RWPE2 (cell line): ENCODE measurements around the gene TSPAN17.

Experiments
- ATAC-seq: fragments of 200-7000 bp; cut with Tn5 transposase; 3 replicates; pipeline ENCODE4 v1.9.1; 2021; ENCODE audit warnings: low read depth
- DNase-seq: peaks from one replicate; pipeline ENCODE4 v3.0.0-alpha.2; 2020; ENCODE audit warnings: low spot score
- H3K27ac ChIP-seq: fragments of 450-650 bp; 2 replicates; pipeline ENCODE4 v1.5.1; 2017; ENCODE audit warnings: mild to moderate bottlenecking; ENCODE audit not compliant: poor library complexity, severe bottlenecking
- H3K27me3 ChIP-seq: fragments of 250-450 bp; sonication (Bioruptor Pico); 2 replicates; pipeline ENCODE4 v1.5.1; 2021; ENCODE audit warnings: mild to moderate bottlenecking, moderate library complexity; ENCODE audit not compliant: insufficient read depth, poor library complexity, severe bottlenecking
- H3K36me3 ChIP-seq: fragments of 250-450 bp; sonication (Bioruptor Pico); 2 replicates; pipeline ENCODE4 v1.5.1; 2020; ENCODE audit warnings: low read depth, mild to moderate bottlenecking, moderate library complexity
- H3K4me1 ChIP-seq: fragments of 250-450 bp; sonication (Bioruptor Pico); 2 replicates; pipeline ENCODE4 v1.5.1; 2021; ENCODE audit warnings: mild to moderate bottlenecking, moderate library complexity; ENCODE audit not compliant: insufficient read depth, poor library complexity, severe bottlenecking
- H3K4me3 ChIP-seq: fragments of 250-450 bp; sonication (Bioruptor Pico); 2 replicates; pipeline ENCODE4 v1.5.1; 2021; ENCODE audit warnings: mild to moderate bottlenecking, moderate library complexity; ENCODE audit not compliant: severe bottlenecking
- H3K9me3 ChIP-seq: fragments of 250-450 bp; sonication (Bioruptor Pico); 2 replicates; pipeline ENCODE4 v1.5.1; 2021; ENCODE audit warnings: mild to moderate bottlenecking, moderate library complexity; ENCODE audit not compliant: severe bottlenecking
- CTCF ChIP-seq: fragments of 450-650 bp; IDR thresholded peaks from one replicate; pipeline ENCODE4 v1.5.1; 2017; ENCODE audit warnings: mild to moderate bottlenecking, moderate library complexity; ENCODE audit not compliant: poor library complexity, severe bottlenecking

The TSPAN17 gene

DNA sequence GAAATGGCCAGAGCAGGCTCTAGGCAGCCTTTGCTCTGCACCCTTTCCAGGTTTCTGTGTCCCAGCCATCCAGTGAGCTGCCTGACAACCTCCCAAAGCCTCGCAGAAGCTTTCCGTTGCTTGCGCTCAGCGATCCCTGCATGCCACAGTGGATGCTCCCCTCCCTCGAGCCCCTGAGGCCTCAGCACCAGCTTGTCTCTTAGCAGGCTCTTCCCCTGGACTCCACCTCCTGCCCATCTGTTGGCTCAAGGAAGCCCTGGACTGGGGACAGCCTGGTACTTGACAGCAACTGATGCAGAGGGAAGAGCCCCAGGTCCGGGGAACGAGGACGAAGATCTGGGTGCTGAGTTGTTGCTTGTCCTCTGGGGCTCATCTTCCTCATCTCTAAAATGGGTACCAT, 23.2 kb downstream of the TSPAN17 start:
- Histone ChIP-seq H3K4me3 (no peak overlapping the region), H3K36me3 (no peaks in the 10 kb centered on the region), H3K27ac (no peak overlapping the region), H3K27me3 (peaks cover 15% of the 10 kb centered on the region), H3K4me1 (no peaks in the 10 kb centered on the region), H3K9me3 (no peaks in the 10 kb centered on the region)
- no peak for TF ChIP-seq CTCF
- DNase-seq (no peak), ATAC-seq (no peak)

DNA sequence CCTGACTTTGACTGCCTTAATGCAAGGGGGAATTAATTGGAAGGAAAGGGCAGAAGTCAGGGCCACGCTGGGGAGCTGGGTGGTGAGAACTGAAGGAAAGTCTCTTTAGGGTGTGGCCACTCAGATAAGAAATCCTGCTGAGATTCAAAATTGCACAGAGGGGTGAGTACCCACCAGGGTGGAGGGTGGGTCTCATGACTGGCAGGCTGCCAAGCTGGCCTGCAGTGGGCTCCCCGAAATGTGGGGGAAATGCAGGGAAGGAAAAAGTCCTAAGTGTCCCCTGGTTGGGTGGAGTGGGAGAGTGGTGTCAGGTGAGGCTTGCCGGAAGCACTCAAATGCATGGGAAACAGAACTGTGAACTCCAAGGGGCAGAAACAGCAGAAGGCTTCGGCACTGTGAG, 24.1 kb downstream of the TSPAN17 start:
- H3K27me3 ChIP-seq = peaks cover 15% of the 10 kb centered on the region
- ATAC-seq (no peak), DNase-seq (no peak)
- no peaks in the 10 kb centered on the region for H3K4me1 ChIP-seq
- no peak for TF ChIP-seq CTCF
- no peaks in the 10 kb centered on the region for H3K36me3 ChIP-seq
- H3K9me3 ChIP-seq = no peaks in the 10 kb centered on the region
- H3K4me3 ChIP-seq = no peak overlapping the region
- no peak overlapping the region for H3K27ac ChIP-seq

DNA sequence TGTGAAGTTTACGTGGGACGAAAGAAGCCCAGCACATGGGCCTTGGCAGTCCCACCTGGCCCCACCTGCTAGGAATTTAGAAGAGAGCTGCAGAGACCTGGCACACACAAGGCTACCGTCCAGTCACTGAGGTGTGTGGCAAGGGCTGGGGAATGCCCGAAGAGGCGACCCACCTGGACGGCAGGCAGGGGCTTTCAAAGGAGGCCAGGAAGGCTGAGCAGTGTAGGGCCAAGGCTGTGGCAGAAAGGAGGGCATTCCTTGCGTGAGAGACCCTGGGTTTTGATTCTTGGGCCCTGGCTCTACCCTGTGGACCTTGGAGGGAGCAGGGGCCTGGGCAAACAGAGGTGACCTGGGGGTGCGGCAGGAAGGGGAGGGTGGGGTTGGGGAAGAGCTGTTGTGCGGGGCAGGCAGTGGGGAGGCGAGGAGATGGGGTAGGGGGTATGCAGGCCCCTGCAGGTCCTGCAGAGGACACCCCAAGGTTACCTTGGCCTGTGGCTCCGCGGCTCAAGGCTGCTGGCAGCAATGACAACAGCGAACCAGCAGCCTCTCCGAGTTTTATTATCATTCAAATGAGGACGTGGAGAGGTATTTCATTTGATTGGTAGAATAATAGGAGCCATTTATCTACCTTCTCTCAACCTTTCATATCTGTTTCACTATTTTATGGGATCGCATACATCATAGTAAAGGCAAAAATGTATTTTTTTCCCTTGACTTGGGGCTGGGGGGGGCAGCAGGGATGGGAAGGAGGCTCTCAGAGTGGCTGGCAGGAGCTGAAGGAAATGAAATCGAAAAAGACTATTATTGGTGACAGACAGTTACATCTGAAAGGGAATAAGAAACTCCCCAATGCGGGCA, 24.8 kb downstream of the TSPAN17 start:
- Histone ChIP-seq H3K9me3 (no peaks in the 10 kb centered on the region), H3K4me1 (no peaks in the 10 kb centered on the region), H3K27me3 (peaks cover 13% of the 10 kb centered on the region), H3K36me3 (no peaks in the 10 kb centered on the region), H3K4me3 (no peak overlapping the region), H3K27ac (no peak overlapping the region)
- TF ChIP-seq CTCF = no peak
- ATAC-seq (no peak), DNase-seq (no peak)

GRCh38 chr5:176673651-176674583, 26.6 kb downstream of the TSPAN17 start:
- DNase-seq (no peak), ATAC-seq (no peak)
- H3K27ac ChIP-seq = no peak overlapping the region
- no peak overlapping the region for H3K4me3 ChIP-seq
- TF ChIP-seq CTCF = no peak
- no peaks in the 10 kb centered on the region for H3K9me3 ChIP-seq
- no peaks in the 10 kb centered on the region for H3K4me1 ChIP-seq
- H3K27me3 ChIP-seq = peaks cover 11% of the 10 kb centered on the region
- no peaks in the 10 kb centered on the region for H3K36me3 ChIP-seq
